Loucy (cell line): Measurements from ENCODE around the gene PREX1.

Experiments
- H2AFZ ChIP-seq: fragments of 200-600 bp; sonication (generic); 2 replicates; pipeline ENCODE4 v1.6.0; 2016; ENCODE audit warnings: antibody characterized with exemption, mild to moderate bottlenecking, low read length, moderate library complexity
- H3F3A ChIP-seq: fragments of 200-600 bp; 2 replicates; pipeline ENCODE4 v1.6.0; 2016; ENCODE audit warnings: antibody characterized with exemption, low read depth, mild to moderate bottlenecking
- H3K27me3 ChIP-seq: fragments of 200-600 bp; sonication (generic); 2 replicates; pipeline ENCODE4 v1.6.1; 2014; ENCODE audit warnings: low read length, mild to moderate bottlenecking; ENCODE audit not compliant: insufficient read depth, poor library complexity, severe bottlenecking
- H3K36me3 ChIP-seq: fragments of 200-600 bp; sonication (generic); 2 replicates; pipeline ENCODE4 v1.6.1; 2016; ENCODE audit warnings: low read length; ENCODE audit not compliant: insufficient read depth
- H3K4me1 ChIP-seq: fragments of 200-600 bp; sonication (generic); 2 replicates; pipeline ENCODE4 v1.5.1; 2014; ENCODE audit warnings: low read length, mild to moderate bottlenecking; ENCODE audit not compliant: insufficient read depth, poor library complexity, severe bottlenecking
- H3K4me2 ChIP-seq: fragments of 200-600 bp; sonication (generic); 2 replicates; pipeline ENCODE4 v1.6.0; 2014; ENCODE audit warnings: antibody characterized with exemption, low read length, low read depth, mild to moderate bottlenecking; ENCODE audit not compliant: poor library complexity, severe bottlenecking
- H3K4me3 ChIP-seq: fragments of 200-600 bp; sonication (generic); 2 replicates; pipeline ENCODE4 v1.5.1; 2014; ENCODE audit warnings: low read length, mild to moderate bottlenecking, mixed read lengths; ENCODE audit not compliant: poor library complexity, severe bottlenecking
- H3K79me2 ChIP-seq: fragments of 200-600 bp; sonication (generic); 2 replicates; pipeline ENCODE4 v1.6.1; 2014; ENCODE audit warnings: low read length; ENCODE audit not compliant: insufficient read depth
- H3K9ac ChIP-seq: fragments of 200-600 bp; sonication (generic); 2 replicates; pipeline ENCODE4 v1.6.0; 2014; ENCODE audit warnings: mild to moderate bottlenecking, low read depth, low read length, moderate library complexity; ENCODE audit not compliant: poor library complexity, severe bottlenecking
- H3K9me2 ChIP-seq: fragments of 200-600 bp; sonication (generic); replicated peaks from 2 replicates; pipeline ENCODE4 v1.6.1; 2016; ENCODE audit warnings: low read depth, low read length, mixed read lengths
- H3K9me3 ChIP-seq: fragments of 200-600 bp; sonication (generic); 2 replicates; pipeline ENCODE4 v1.6.1; 2014; ENCODE audit warnings: mild to moderate bottlenecking, antibody characterized with exemption, low read length, low read depth; ENCODE audit not compliant: insufficient read depth
- H4K20me1 ChIP-seq: fragments of 200-600 bp; sonication (generic); 2 replicates; pipeline ENCODE4 v1.6.0; 2014; ENCODE audit warnings: antibody characterized with exemption, low read length, mild to moderate bottlenecking; ENCODE audit not compliant: insufficient read depth, poor library complexity, severe bottlenecking
- CTCF ChIP-seq: fragments of 200-600 bp; sonication (generic); conservative IDR thresholded peaks from 2 replicates; pipeline ENCODE4 v1.5.1; 2014; ENCODE audit warnings: mild to moderate bottlenecking, antibody characterized with exemption, low read length
- EZH2phosphoT487 ChIP-seq: fragments of 200-600 bp; IDR thresholded peaks from 2 replicates; pipeline ENCODE4 v1.6.1; 2018; ENCODE audit warnings: antibody characterized with exemption, mild to moderate bottlenecking, moderate library complexity, borderline replicate concordance

Gene PREX1

DNA sequence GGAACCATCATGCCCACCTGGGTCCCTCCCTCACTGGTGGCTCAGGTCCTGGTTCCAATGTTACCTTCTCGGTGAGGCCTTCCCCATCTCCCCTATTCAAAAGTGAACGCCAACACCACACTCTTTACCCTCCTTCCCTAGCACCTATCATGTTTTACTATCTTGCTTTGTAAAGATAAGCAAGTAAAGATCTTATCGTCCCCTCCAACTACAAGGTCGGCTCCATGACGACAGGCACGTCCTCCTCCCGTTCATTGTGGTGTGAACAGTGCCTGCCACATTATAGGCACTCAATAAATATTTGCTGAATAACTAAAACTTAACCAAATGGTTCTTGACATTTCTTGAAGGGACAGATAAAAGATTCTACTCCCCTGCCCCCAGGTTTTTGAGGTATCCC is 147.1 kb downstream of the PREX1 start:
- no peak overlapping the region for H3K4me2 ChIP-seq
- H4K20me1 ChIP-seq, result no peaks in the 10 kb centered on the region
- TF ChIP-seq EZH2phosphoT487, result no peak
- no peak for TF ChIP-seq CTCF
- H3K4me3 ChIP-seq, result no peak overlapping the region
- no peaks in the 10 kb centered on the region for H3K27me3 ChIP-seq
- no peak overlapping the region for H2AFZ ChIP-seq
- peaks cover 18% of the 10 kb centered on the region; the same call in 1 of the 2 replicates for H3K36me3 ChIP-seq
- H3F3A ChIP-seq, result no peaks in the 10 kb centered on the region
- H3K4me1 ChIP-seq, result peaks cover 16% of the 10 kb centered on the region
- no peaks in the 10 kb centered on the region for H3K9me2 ChIP-seq
- H3K9me3 ChIP-seq, result no peaks in the 10 kb centered on the region
- no peaks in the 10 kb centered on the region for H3K79me2 ChIP-seq
- H3K9ac ChIP-seq, result no peak overlapping the region

- no peak for TF ChIP-seq EZH2phosphoT487
- TF ChIP-seq CTCF, result no peak
- no peaks in the 10 kb centered on the region for H3K79me2 ChIP-seq
- no peak overlapping the region for H2AFZ ChIP-seq
- H3F3A ChIP-seq, result no peaks in the 10 kb centered on the region
- no peak overlapping the region for H3K4me2 ChIP-seq
- peaks cover 23% of the 10 kb centered on the region; the same call in 1 of the 2 replicates for H3K36me3 ChIP-seq
- H3K9me2 ChIP-seq, result no peaks in the 10 kb centered on the region
- no peaks in the 10 kb centered on the region for H4K20me1 ChIP-seq
- H3K4me3 ChIP-seq, result no peak overlapping the region
- peaks cover 8% of the 10 kb centered on the region for H3K4me1 ChIP-seq
- no peaks in the 10 kb centered on the region for H3K9me3 ChIP-seq
- no peak overlapping the region for H3K9ac ChIP-seq
- no peaks in the 10 kb centered on the region for H3K27me3 ChIP-seq
Measured at GRCh38 chr20:48679599-48679998, 148.2 kb downstream of the PREX1 start.

- Histone ChIP-seq H3F3A (no peaks in the 10 kb centered on the region), H3K36me3 (peaks cover 23% of the 10 kb centered on the region; the same call in 1 of the 2 replicates), H3K9ac (no peak overlapping the region), H3K4me2 (no peak overlapping the region), H2AFZ (no peak overlapping the region), H3K9me2 (no peaks in the 10 kb centered on the region), H3K9me3 (no peaks in the 10 kb centered on the region), H3K27me3 (no peaks in the 10 kb centered on the region), H3K79me2 (no peaks in the 10 kb centered on the region), H4K20me1 (no peaks in the 10 kb centered on the region), H3K4me1 (peaks cover 5% of the 10 kb centered on the region), H3K4me3 (no peak overlapping the region)
- no peak for TF ChIP-seq EZH2phosphoT487
- no peak for TF ChIP-seq CTCF
Measured at GRCh38 chr20:48679011-48679410, 148.8 kb downstream of the PREX1 start.
